Neural cell (in vitro differentiated cells): ENCODE measurements around the gene ST6GALNAC3.

Experiments
- EP300 ChIP-seq: fragments of 450-650 bp; conservative IDR thresholded peaks from 2 replicates; pipeline ENCODE4 v1.6.1; 2014; ENCODE audit warnings: antibody characterized with exemption, mild to moderate bottlenecking, moderate library complexity; ENCODE audit not compliant: poor library complexity, severe bottlenecking
- EZH2 ChIP-seq: fragments of 200-600, 300-800 bp; shearing (Covaris generic), sonication (generic); IDR thresholded peaks from 2 replicates; pipeline ENCODE4 v1.6.1; 2014; ENCODE audit warnings: antibody characterized with exemption, low read length, borderline replicate concordance, mild to moderate bottlenecking; ENCODE audit not compliant: insufficient read depth, poor library complexity, severe bottlenecking
- MXI1 ChIP-seq: fragments of 450-650 bp; conservative IDR thresholded peaks from 2 replicates; pipeline ENCODE4 v1.6.1; 2014; ENCODE audit warnings: antibody characterized with exemption, mild to moderate bottlenecking; ENCODE audit not compliant: poor library complexity, severe bottlenecking
- POLR2AphosphoS5 ChIP-seq: IDR thresholded peaks from 2 replicates; pipeline ENCODE4 v1.6.1; 2012
- RAD21 ChIP-seq: fragments of 450-650 bp; conservative IDR thresholded peaks from 2 replicates; pipeline ENCODE4 v1.6.1; 2014; ENCODE audit warnings: antibody characterized with exemption, mild to moderate bottlenecking, moderate library complexity
- SMC3 ChIP-seq: fragments of 450-650 bp; conservative IDR thresholded peaks from 2 replicates; pipeline ENCODE4 v1.6.1; 2014; ENCODE audit warnings: antibody characterized with exemption, mild to moderate bottlenecking, moderate library complexity; ENCODE audit not compliant: poor library complexity
- TAF1 ChIP-seq: IDR thresholded peaks from 2 replicates; pipeline ENCODE4 v1.6.1; 2012; ENCODE audit warnings: low read depth
- TF ChIP-seq, protein P1 (sequence below): fragments of 450-650 bp; IDR thresholded peaks from 2 replicates; pipeline ENCODE4 v1.5.1; 2014; ENCODE audit warnings: antibody characterized with exemption, mild to moderate bottlenecking, moderate library complexity; ENCODE audit not compliant: poor library complexity, severe bottlenecking
- TF ChIP-seq, protein P2 (sequence below): IDR thresholded peaks from 2 replicates; pipeline ENCODE4 v1.6.1; 2012; ENCODE audit warnings: borderline replicate concordance

- TF ChIP-seq, protein P1, sequence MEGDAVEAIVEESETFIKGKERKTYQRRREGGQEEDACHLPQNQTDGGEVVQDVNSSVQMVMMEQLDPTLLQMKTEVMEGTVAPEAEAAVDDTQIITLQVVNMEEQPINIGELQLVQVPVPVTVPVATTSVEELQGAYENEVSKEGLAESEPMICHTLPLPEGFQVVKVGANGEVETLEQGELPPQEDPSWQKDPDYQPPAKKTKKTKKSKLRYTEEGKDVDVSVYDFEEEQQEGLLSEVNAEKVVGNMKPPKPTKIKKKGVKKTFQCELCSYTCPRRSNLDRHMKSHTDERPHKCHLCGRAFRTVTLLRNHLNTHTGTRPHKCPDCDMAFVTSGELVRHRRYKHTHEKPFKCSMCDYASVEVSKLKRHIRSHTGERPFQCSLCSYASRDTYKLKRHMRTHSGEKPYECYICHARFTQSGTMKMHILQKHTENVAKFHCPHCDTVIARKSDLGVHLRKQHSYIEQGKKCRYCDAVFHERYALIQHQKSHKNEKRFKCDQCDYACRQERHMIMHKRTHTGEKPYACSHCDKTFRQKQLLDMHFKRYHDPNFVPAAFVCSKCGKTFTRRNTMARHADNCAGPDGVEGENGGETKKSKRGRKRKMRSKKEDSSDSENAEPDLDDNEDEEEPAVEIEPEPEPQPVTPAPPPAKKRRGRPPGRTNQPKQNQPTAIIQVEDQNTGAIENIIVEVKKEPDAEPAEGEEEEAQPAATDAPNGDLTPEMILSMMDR: no peak
- TF ChIP-seq POLR2AphosphoS5 (no peak), TAF1 (no peak), EP300 (no peak), EZH2 (no peak), RAD21 (no peak), MXI1 (no peak), SMC3 (no peak)
- TF ChIP-seq, protein P2, sequence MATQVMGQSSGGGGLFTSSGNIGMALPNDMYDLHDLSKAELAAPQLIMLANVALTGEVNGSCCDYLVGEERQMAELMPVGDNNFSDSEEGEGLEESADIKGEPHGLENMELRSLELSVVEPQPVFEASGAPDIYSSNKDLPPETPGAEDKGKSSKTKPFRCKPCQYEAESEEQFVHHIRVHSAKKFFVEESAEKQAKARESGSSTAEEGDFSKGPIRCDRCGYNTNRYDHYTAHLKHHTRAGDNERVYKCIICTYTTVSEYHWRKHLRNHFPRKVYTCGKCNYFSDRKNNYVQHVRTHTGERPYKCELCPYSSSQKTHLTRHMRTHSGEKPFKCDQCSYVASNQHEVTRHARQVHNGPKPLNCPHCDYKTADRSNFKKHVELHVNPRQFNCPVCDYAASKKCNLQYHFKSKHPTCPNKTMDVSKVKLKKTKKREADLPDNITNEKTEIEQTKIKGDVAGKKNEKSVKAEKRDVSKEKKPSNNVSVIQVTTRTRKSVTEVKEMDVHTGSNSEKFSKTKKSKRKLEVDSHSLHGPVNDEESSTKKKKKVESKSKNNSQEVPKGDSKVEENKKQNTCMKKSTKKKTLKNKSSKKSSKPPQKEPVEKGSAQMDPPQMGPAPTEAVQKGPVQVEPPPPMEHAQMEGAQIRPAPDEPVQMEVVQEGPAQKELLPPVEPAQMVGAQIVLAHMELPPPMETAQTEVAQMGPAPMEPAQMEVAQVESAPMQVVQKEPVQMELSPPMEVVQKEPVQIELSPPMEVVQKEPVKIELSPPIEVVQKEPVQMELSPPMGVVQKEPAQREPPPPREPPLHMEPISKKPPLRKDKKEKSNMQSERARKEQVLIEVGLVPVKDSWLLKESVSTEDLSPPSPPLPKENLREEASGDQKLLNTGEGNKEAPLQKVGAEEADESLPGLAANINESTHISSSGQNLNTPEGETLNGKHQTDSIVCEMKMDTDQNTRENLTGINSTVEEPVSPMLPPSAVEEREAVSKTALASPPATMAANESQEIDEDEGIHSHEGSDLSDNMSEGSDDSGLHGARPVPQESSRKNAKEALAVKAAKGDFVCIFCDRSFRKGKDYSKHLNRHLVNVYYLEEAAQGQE: no peak
These were observed 69.7 kb downstream of the ST6GALNAC3 start for GRCh38 chr1:76144247-76144646.
